Erythroblast (primary cell): ENCODE results near the gene GTF2IRD1.

Source experiments
- GATA1 ChIP-seq: IDR thresholded peaks from 2 replicates; pipeline ENCODE4 v1.6.1; 2011; ENCODE audit warnings: low read depth, mild to moderate bottlenecking, control low read depth, low read length, moderate library complexity
- POLR2A ChIP-seq: IDR thresholded peaks from 2 replicates; pipeline ENCODE4 v1.6.1; 2011; ENCODE audit warnings: mild to moderate bottlenecking, low read length

- TF ChIP-seq POLR2A (no peak), GATA1 (no peak)
Measured at GRCh38 chr7:74523015-74523414, 69.3 kb downstream of the GTF2IRD1 start.
